ENCODE data around the gene KLHL22. TPM values are rescaled to one million over a fixed set of nuclear protein-coding genes. Genes with fewer than 3 reads are reported as not detected.
"Not testable (repeated sequence)": the region's sequence is repeated elsewhere in the genome, so short reads cannot be mapped to it uniquely, and the experiment has no call there.

The KLHL22 gene
- total RNA-seq, 1 donor from 2014 or later: 44.7 TPM

- DNase-seq (ENCODE audit: extremely low spot score, unreplicated experiment): peak; percentile 94
- peak overlapping the region; percentile 65 for H3K4me3 Mint-ChIP-seq (ENCODE audit: unreplicated experiment)
- no peaks in the 10 kb centered on the region for H3K36me3 Mint-ChIP-seq (ENCODE audit: unreplicated experiment)
- no peaks in the 10 kb centered on the region for H3K9me3 Mint-ChIP-seq (ENCODE audit: unreplicated experiment)
- peak; percentile 92 for TF ChIP-seq CTCF (IDR thresholded peaks at IDR 0.05)
- peak overlapping the region; percentile 57 for H3K27ac Mint-ChIP-seq (ENCODE audit: unreplicated experiment)
- H3K4me1 Mint-ChIP-seq (ENCODE audit: unreplicated experiment): peaks cover 7% of the 10 kb centered on the region
- peaks cover 2% of the 10 kb centered on the region for H3K27me3 Mint-ChIP-seq (ENCODE audit: unreplicated experiment)
Observed at GRCh38 chr22:20418211-20418788, 77.3 kb downstream of the KLHL22 start.

GRCh38 chr22:20415699-20416098 lies 79.9 kb downstream of the KLHL22 start:
- H3K9me3 Mint-ChIP-seq (ENCODE audit: unreplicated experiment); H3K36me3 Mint-ChIP-seq (ENCODE audit: unreplicated experiment); DNase-seq (ENCODE audit: extremely low spot score, unreplicated experiment); H3K4me3 Mint-ChIP-seq (ENCODE audit: unreplicated experiment); H3K4me1 Mint-ChIP-seq (ENCODE audit: unreplicated experiment); H3K27ac Mint-ChIP-seq (ENCODE audit: unreplicated experiment); H3K27me3 Mint-ChIP-seq (ENCODE audit: unreplicated experiment): not testable (repeated sequence)

- H3K4me1 Mint-ChIP-seq (ENCODE audit: unreplicated experiment): peaks cover 11% of the 10 kb centered on the region
- H3K27ac Mint-ChIP-seq (ENCODE audit: unreplicated experiment); H3K36me3 Mint-ChIP-seq (ENCODE audit: unreplicated experiment); H3K27me3 Mint-ChIP-seq (ENCODE audit: unreplicated experiment); DNase-seq (ENCODE audit: extremely low spot score, unreplicated experiment); H3K9me3 Mint-ChIP-seq (ENCODE audit: unreplicated experiment); H3K4me3 Mint-ChIP-seq (ENCODE audit: unreplicated experiment): not testable (repeated sequence)
Observed at GRCh38 chr22:20415241-20415640, 80.4 kb downstream of the KLHL22 start.

GRCh38 chr22:20414450-20414849 lies 81.1 kb downstream of the KLHL22 start:
- H3K36me3 Mint-ChIP-seq (ENCODE audit: unreplicated experiment): no peaks in the 10 kb centered on the region
- DNase-seq (ENCODE audit: extremely low spot score, unreplicated experiment): no peak
- peaks cover 2% of the 10 kb centered on the region for H3K27me3 Mint-ChIP-seq (ENCODE audit: unreplicated experiment)
- no peak for TF ChIP-seq CTCF (IDR thresholded peaks at IDR 0.05)
- peaks cover 15% of the 10 kb centered on the region for H3K4me1 Mint-ChIP-seq (ENCODE audit: unreplicated experiment)
- H3K9me3 Mint-ChIP-seq (ENCODE audit: unreplicated experiment): no peaks in the 10 kb centered on the region
- no peak overlapping the region for H3K4me3 Mint-ChIP-seq (ENCODE audit: unreplicated experiment)
- no peak overlapping the region for H3K27ac Mint-ChIP-seq (ENCODE audit: unreplicated experiment)

GRCh38 chr22:20414059-20414440 lies 81.5 kb downstream of the KLHL22 start:
- DNase-seq (ENCODE audit: extremely low spot score, unreplicated experiment): no peak

More at GRCh38 chr22:20414059-20414440, 81.5 kb downstream of the KLHL22 start:
- Mint-ChIP-seq H3K4me3 (ENCODE audit: unreplicated experiment) (no peak overlapping the region), H3K36me3 (ENCODE audit: unreplicated experiment) (peaks cover 2% of the 10 kb centered on the region), H3K9me3 (ENCODE audit: unreplicated experiment) (no peaks in the 10 kb centered on the region), H3K27ac (ENCODE audit: unreplicated experiment) (no peak overlapping the region), H3K4me1 (ENCODE audit: unreplicated experiment) (peaks cover 14% of the 10 kb centered on the region), H3K27me3 (ENCODE audit: unreplicated experiment) (peaks cover 2% of the 10 kb centered on the region)
- no peak for TF ChIP-seq CTCF (IDR thresholded peaks at IDR 0.05)

Measured in osteocyte (in vitro differentiated cells).